GM10266 (cell line): ENCODE measurements around the gene SERPINA4.
"Not testable (repeated sequence)": the region's sequence is repeated elsewhere in the genome, so short reads cannot be mapped to it uniquely, and the experiment has no call there.

Source experiments
- DNase-seq: peaks from one replicate; pipeline ENCODE4 v3.0.0; 2012; ENCODE audit errors: extremely low spot score
- TF ChIP-seq, protein P1 (sequence below): IDR thresholded peaks from 2 replicates; pipeline ENCODE4 v1.5.1; 2012; ENCODE audit warnings: mild to moderate bottlenecking, low read depth; ENCODE audit not compliant: control insufficient read depth, insufficient read depth; ENCODE audit errors: missing control alignments

The SERPINA4 gene

DNA sequence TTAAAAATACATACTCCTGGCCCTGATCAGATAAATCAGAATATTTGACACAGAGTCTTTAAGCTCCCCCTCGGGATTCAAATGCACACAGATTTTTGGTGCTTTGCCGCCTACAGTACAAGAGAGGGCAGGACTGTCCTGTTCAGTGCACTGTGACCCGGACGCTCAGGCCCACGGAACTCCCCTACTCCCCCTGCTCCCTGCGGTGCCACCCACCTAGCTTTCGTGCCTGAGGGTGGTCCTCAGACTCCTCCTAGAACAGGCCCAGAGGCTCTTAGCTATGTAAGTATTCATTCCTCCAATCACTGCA, 37.2 kb downstream of the SERPINA4 start:
- DNase-seq = no peak
- TF ChIP-seq, protein P1, sequence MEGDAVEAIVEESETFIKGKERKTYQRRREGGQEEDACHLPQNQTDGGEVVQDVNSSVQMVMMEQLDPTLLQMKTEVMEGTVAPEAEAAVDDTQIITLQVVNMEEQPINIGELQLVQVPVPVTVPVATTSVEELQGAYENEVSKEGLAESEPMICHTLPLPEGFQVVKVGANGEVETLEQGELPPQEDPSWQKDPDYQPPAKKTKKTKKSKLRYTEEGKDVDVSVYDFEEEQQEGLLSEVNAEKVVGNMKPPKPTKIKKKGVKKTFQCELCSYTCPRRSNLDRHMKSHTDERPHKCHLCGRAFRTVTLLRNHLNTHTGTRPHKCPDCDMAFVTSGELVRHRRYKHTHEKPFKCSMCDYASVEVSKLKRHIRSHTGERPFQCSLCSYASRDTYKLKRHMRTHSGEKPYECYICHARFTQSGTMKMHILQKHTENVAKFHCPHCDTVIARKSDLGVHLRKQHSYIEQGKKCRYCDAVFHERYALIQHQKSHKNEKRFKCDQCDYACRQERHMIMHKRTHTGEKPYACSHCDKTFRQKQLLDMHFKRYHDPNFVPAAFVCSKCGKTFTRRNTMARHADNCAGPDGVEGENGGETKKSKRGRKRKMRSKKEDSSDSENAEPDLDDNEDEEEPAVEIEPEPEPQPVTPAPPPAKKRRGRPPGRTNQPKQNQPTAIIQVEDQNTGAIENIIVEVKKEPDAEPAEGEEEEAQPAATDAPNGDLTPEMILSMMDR = no peak

GRCh38 chr14:94598816-94599655, 37.8 kb downstream of the SERPINA4 start:
- TF ChIP-seq, protein P1 = no peak
- no peak for DNase-seq

- TF ChIP-seq, protein P1 = no peak
- DNase-seq = no peak
Measured at GRCh38 chr14:94599656-94600004, 38.4 kb downstream of the SERPINA4 start.

DNA sequence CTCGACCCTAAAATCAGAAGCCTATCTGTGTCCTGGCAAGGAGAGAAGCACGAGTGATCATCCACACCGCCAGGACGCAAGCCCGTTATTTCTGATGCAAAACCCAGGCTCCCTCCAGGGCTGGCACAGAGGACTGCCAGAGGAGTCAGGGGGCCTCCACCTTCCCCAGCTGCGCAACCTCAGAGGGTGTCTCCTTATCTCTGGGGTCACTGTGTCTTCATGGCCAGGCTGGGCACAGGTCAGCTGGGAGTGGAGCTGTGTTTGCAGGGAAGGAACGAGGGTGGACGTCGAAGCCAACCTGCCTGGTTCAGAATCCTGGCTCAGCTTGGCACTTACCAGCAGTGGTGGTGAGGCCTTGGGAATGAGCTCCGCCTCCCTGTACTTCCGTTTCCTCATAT, 38.9 kb downstream of the SERPINA4 start:
- TF ChIP-seq, protein P1 = no peak
- DNase-seq = no peak

DNA sequence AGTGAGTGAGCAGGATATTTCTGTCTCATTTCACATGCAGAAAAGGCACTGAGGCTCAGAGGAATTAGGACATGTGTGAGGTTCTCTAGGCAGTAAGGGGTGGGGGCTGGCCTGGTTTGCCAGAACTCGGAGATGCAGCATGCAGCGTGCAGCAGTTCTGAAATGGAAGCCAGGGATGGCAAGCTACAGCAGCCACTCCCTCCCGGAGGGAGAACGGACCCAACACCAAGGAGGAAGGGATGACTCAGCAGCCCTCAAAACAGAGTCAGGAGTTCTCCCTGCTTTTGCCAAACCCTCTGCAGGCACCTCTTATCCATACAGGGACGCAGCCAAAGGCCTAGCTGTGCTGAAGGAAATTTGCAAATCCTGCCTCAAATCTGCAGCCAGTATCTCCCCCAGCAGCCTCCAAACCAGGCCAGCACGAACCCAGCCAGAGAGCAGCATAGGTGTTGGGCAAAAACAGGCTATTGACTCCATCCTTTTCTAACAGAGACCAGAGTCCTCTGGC, 40.7 kb downstream of the SERPINA4 start:
- no peak for DNase-seq
- TF ChIP-seq, protein P1 = no peak

- TF ChIP-seq, protein P1 = no peak
- no peak for DNase-seq
Measured at GRCh38 chr14:94602722-94603121, 41.5 kb downstream of the SERPINA4 start.

GRCh38 chr14:94605361-94605760, 44.1 kb downstream of the SERPINA4 start:
- TF ChIP-seq, protein P1 = no peak
- no peak for DNase-seq

GRCh38 chr14:94608966-94609365, 47.7 kb downstream of the SERPINA4 start:
- not testable (repeated sequence) for DNase-seq
